ENCODE results near the gene BUB3.

The BUB3 gene

GRCh38 chr10:123146894-123147634 lies 7.1 kb upstream of the BUB3 start:
- Mint-ChIP-seq H3K27ac (peak overlapping the region; percentile 59), H3K27me3 (ENCODE audit: low read depth) (peaks cover 76% of the 10 kb centered on the region), H3K9me3 (no peaks in the 10 kb centered on the region), H3K4me1 (ENCODE audit: low read depth) (peaks cover 34% of the 10 kb centered on the region), H3K36me3 (ENCODE audit: low read depth) (peaks cover 4% of the 10 kb centered on the region), H3K4me3 (peak overlapping the region; percentile 50)

- Mint-ChIP-seq H3K4me1 (ENCODE audit: low read depth) (peaks cover 34% of the 10 kb centered on the region), H3K9me3 (no peaks in the 10 kb centered on the region), H3K27ac (peak within 1 kb of the TSS; percentile 80)
These were observed 6.4 kb upstream of the BUB3 start, which contains the start of gene HMX2 for GRCh38 chr10:123147635-123148413. Gene HMX2, plus strand, starts transcription at chr10:123148136. Its CDS starts 243 bp downstream, at chr10:123148379.

GRCh38 chr10:123148414-123149161 lies 5.6 kb upstream of the BUB3 start:
- Mint-ChIP-seq H3K27me3 (ENCODE audit: low read depth) (peaks cover 69% of the 10 kb centered on the region), H3K36me3 (ENCODE audit: low read depth) (peaks cover 5% of the 10 kb centered on the region), H3K27ac (peak overlapping the region; percentile 80), H3K9me3 (no peaks in the 10 kb centered on the region), H3K4me3 (peak overlapping the region; percentile 14), H3K4me1 (ENCODE audit: low read depth) (peaks cover 39% of the 10 kb centered on the region)

More at GRCh38 chr10:123147635-123148413, 6.4 kb upstream of the BUB3 start, which contains the start of gene HMX2:
- Mint-ChIP-seq H3K27me3 (ENCODE audit: low read depth) (peaks cover 77% of the 10 kb centered on the region), H3K4me3 (peak within 1 kb of the TSS; percentile 50), H3K36me3 (ENCODE audit: low read depth) (peaks cover 5% of the 10 kb centered on the region)

GRCh38 chr10:123149162-123149567 lies 5.0 kb upstream of the BUB3 start:
- Mint-ChIP-seq H3K27ac (peak overlapping the region; percentile 80), H3K27me3 (ENCODE audit: low read depth) (peaks cover 63% of the 10 kb centered on the region), H3K4me1 (ENCODE audit: low read depth) (peaks cover 41% of the 10 kb centered on the region), H3K36me3 (ENCODE audit: low read depth) (peaks cover 6% of the 10 kb centered on the region), H3K4me3 (peak overlapping the region; percentile 14), H3K9me3 (no peaks in the 10 kb centered on the region)

GRCh38 chr10:123149568-123150270 lies 4.5 kb upstream of the BUB3 start:
- Mint-ChIP-seq H3K4me1 (ENCODE audit: low read depth) (peaks cover 36% of the 10 kb centered on the region), H3K27ac (peak overlapping the region; percentile 49), H3K27me3 (ENCODE audit: low read depth) (peaks cover 58% of the 10 kb centered on the region), H3K9me3 (no peaks in the 10 kb centered on the region), H3K4me3 (peak overlapping the region; percentile 58), H3K36me3 (ENCODE audit: low read depth) (peaks cover 7% of the 10 kb centered on the region)

- Mint-ChIP-seq H3K9me3 (no peaks in the 10 kb centered on the region), H3K27ac (peak overlapping the region; percentile 49), H3K4me3 (peak overlapping the region; percentile 50), H3K4me1 (ENCODE audit: low read depth) (peaks cover 34% of the 10 kb centered on the region), H3K36me3 (ENCODE audit: low read depth) (peaks cover 14% of the 10 kb centered on the region), H3K27me3 (ENCODE audit: low read depth) (peaks cover 51% of the 10 kb centered on the region)
These were observed 3.8 kb upstream of the BUB3 start for GRCh38 chr10:123150271-123150985.

GRCh38 chr10:123150986-123151736 lies 3.0 kb upstream of the BUB3 start:
- H3K4me1 Mint-ChIP-seq (ENCODE audit: low read depth) = peaks cover 38% of the 10 kb centered on the region
- peaks cover 20% of the 10 kb centered on the region for H3K36me3 Mint-ChIP-seq (ENCODE audit: low read depth)
- H3K9me3 Mint-ChIP-seq = no peaks in the 10 kb centered on the region
- H3K27me3 Mint-ChIP-seq (ENCODE audit: low read depth) = peaks cover 45% of the 10 kb centered on the region
- H3K4me3 Mint-ChIP-seq = peak overlapping the region; percentile 50
- H3K27ac Mint-ChIP-seq = no peak overlapping the region

- Mint-ChIP-seq H3K27ac (no peak overlapping the region), H3K4me3 (peak overlapping the region; percentile 50), H3K9me3 (no peaks in the 10 kb centered on the region), H3K4me1 (ENCODE audit: low read depth) (peaks cover 39% of the 10 kb centered on the region), H3K36me3 (ENCODE audit: low read depth) (peaks cover 25% of the 10 kb centered on the region), H3K27me3 (ENCODE audit: low read depth) (peaks cover 42% of the 10 kb centered on the region)
These were observed 2.5 kb upstream of the BUB3 start for GRCh38 chr10:123151737-123152135.

- Mint-ChIP-seq H3K27ac (peak overlapping the region; percentile 100), H3K4me1 (ENCODE audit: low read depth) (peaks cover 51% of the 10 kb centered on the region), H3K36me3 (ENCODE audit: low read depth) (peaks cover 42% of the 10 kb centered on the region)
These were observed 613 bp upstream of the BUB3 start for GRCh38 chr10:123153486-123154091.

GRCh38 chr10:123154711-123155505 lies 706 bp downstream of the BUB3 start:
- peaks cover 24% of the 10 kb centered on the region for H3K27me3 Mint-ChIP-seq (ENCODE audit: low read depth)
- H3K36me3 Mint-ChIP-seq (ENCODE audit: low read depth) = peaks cover 42% of the 10 kb centered on the region
- peak overlapping the region; percentile 99 for H3K4me3 Mint-ChIP-seq

More at GRCh38 chr10:123153486-123154091, 613 bp upstream of the BUB3 start:
- peaks cover 34% of the 10 kb centered on the region for H3K27me3 Mint-ChIP-seq (ENCODE audit: low read depth)
- H3K4me3 Mint-ChIP-seq = peak overlapping the region; percentile 99
- no peaks in the 10 kb centered on the region for H3K9me3 Mint-ChIP-seq

GRCh38 chr10:123156078-123156477 lies 1.9 kb downstream of the BUB3 start:
- no peaks in the 10 kb centered on the region for H3K9me3 Mint-ChIP-seq
- peak overlapping the region; percentile 83 for H3K27ac Mint-ChIP-seq
- peaks cover 48% of the 10 kb centered on the region for H3K36me3 Mint-ChIP-seq (ENCODE audit: low read depth)
- peaks cover 65% of the 10 kb centered on the region for H3K4me1 Mint-ChIP-seq (ENCODE audit: low read depth)
- H3K27me3 Mint-ChIP-seq (ENCODE audit: low read depth) = peaks cover 12% of the 10 kb centered on the region
- peak overlapping the region; percentile 70 for H3K4me3 Mint-ChIP-seq

More at GRCh38 chr10:123154711-123155505, 706 bp downstream of the BUB3 start:
- Mint-ChIP-seq H3K9me3 (no peaks in the 10 kb centered on the region), H3K4me1 (ENCODE audit: low read depth) (peaks cover 58% of the 10 kb centered on the region), H3K27ac (peak overlapping the region; percentile 100)

GRCh38 chr10:123157210-123157609 lies 3.0 kb downstream of the BUB3 start:
- peaks cover 55% of the 10 kb centered on the region for H3K36me3 Mint-ChIP-seq (ENCODE audit: low read depth)
- no peaks in the 10 kb centered on the region for H3K9me3 Mint-ChIP-seq
- peaks cover 66% of the 10 kb centered on the region for H3K4me1 Mint-ChIP-seq (ENCODE audit: low read depth)
- H3K27ac Mint-ChIP-seq = peak overlapping the region; percentile 9
- peak overlapping the region; percentile 70 for H3K4me3 Mint-ChIP-seq
- peaks cover 6% of the 10 kb centered on the region for H3K27me3 Mint-ChIP-seq (ENCODE audit: low read depth)

Data from T-helper 1 cell treated with Interleukin-12 subunit alpha and Interleukin-12 subunit beta and Interleukin-4 antibody, amounts not matched to agents 30 μg/mL and 1 μg/mL, for 36 hours (primary cell).